Stimulated activated naive CD8-positive, alpha-beta T cell treated with anti-CD3 and anti-CD28 coated beads, Interleukin-15, Interleukin-2, amounts not matched to agents 100 ng/mL and 50 ng/mL, for 24 hours (primary cell): ENCODE measurements around the gene CSTF3.

ENCODE experiments used
- H3K27ac Mint-ChIP-seq: one replicate; pipeline ENCODE4 v1.8.0; 2021; ENCODE audit warnings: mild to moderate bottlenecking, mixed read lengths
- H3K27me3 Mint-ChIP-seq: one replicate; pipeline ENCODE4 v1.8.0; 2021; ENCODE audit warnings: mixed read lengths
- H3K36me3 Mint-ChIP-seq: one replicate; pipeline ENCODE4 v1.8.0; 2021; ENCODE audit warnings: low read depth, mixed read lengths
- H3K4me1 Mint-ChIP-seq: one replicate; pipeline ENCODE4 v1.8.0; 2021; ENCODE audit warnings: low read depth, mixed read lengths
- H3K4me3 Mint-ChIP-seq: one replicate; pipeline ENCODE4 v1.8.0; 2021; ENCODE audit warnings: mild to moderate bottlenecking, mixed read lengths
- H3K9me3 Mint-ChIP-seq: one replicate; pipeline ENCODE4 v1.8.0; 2021; ENCODE audit warnings: mixed read lengths

The CSTF3 gene

GRCh38 chr11:33161120-33162005 lies at the start of gene CSTF3:
Gene CSTF3 (minus strand): TSS chr11:33161480. CDS start chr11:33161325, 155 bp downstream.
- Mint-ChIP-seq H3K4me3 (peak within 1 kb of the TSS; percentile 98), H3K4me1 (peaks cover 50% of the 10 kb centered on the region), H3K9me3 (no peaks in the 10 kb centered on the region), H3K27ac (peak within 1 kb of the TSS; percentile 98), H3K27me3 (no peaks in the 10 kb centered on the region), H3K36me3 (peaks cover 43% of the 10 kb centered on the region)

- no peaks in the 10 kb centered on the region for H3K9me3 Mint-ChIP-seq
- no peak overlapping the region for H3K27ac Mint-ChIP-seq
- H3K4me3 Mint-ChIP-seq, result no peak overlapping the region
Measured at GRCh38 chr11:33208150-33208549, 46.9 kb upstream of the CSTF3 start.

GRCh38 chr11:33207408-33207985 lies 46.2 kb upstream of the CSTF3 start:
- Mint-ChIP-seq H3K4me1 (no peaks in the 10 kb centered on the region), H3K27me3 (no peaks in the 10 kb centered on the region), H3K27ac (no peak overlapping the region), H3K9me3 (no peaks in the 10 kb centered on the region), H3K36me3 (no peaks in the 10 kb centered on the region), H3K4me3 (no peak overlapping the region)

More at GRCh38 chr11:33208150-33208549, 46.9 kb upstream of the CSTF3 start:
- Mint-ChIP-seq H3K36me3 (no peaks in the 10 kb centered on the region), H3K4me1 (no peaks in the 10 kb centered on the region), H3K27me3 (no peaks in the 10 kb centered on the region)

GRCh38 chr11:33197915-33198727 lies 36.8 kb upstream of the CSTF3 start:
- no peak overlapping the region for H3K4me3 Mint-ChIP-seq
- no peak overlapping the region for H3K27ac Mint-ChIP-seq
- no peaks in the 10 kb centered on the region for H3K9me3 Mint-ChIP-seq
- H3K4me1 Mint-ChIP-seq, result no peaks in the 10 kb centered on the region
- no peaks in the 10 kb centered on the region for H3K36me3 Mint-ChIP-seq
- H3K27me3 Mint-ChIP-seq, result no peaks in the 10 kb centered on the region

GRCh38 chr11:33195462-33196173 lies 34.3 kb upstream of the CSTF3 start:
- H3K36me3 Mint-ChIP-seq, result no peaks in the 10 kb centered on the region

GRCh38 chr11:33194455-33194854 lies 33.2 kb upstream of the CSTF3 start:
- Mint-ChIP-seq H3K27me3 (no peaks in the 10 kb centered on the region), H3K27ac (no peak overlapping the region), H3K4me3 (no peak overlapping the region), H3K9me3 (no peaks in the 10 kb centered on the region), H3K36me3 (no peaks in the 10 kb centered on the region), H3K4me1 (no peaks in the 10 kb centered on the region)

More at GRCh38 chr11:33195462-33196173, 34.3 kb upstream of the CSTF3 start:
- no peaks in the 10 kb centered on the region for H3K4me1 Mint-ChIP-seq
- no peaks in the 10 kb centered on the region for H3K9me3 Mint-ChIP-seq
- H3K27ac Mint-ChIP-seq, result no peak overlapping the region
- no peak overlapping the region for H3K4me3 Mint-ChIP-seq
- no peaks in the 10 kb centered on the region for H3K27me3 Mint-ChIP-seq

- Mint-ChIP-seq H3K27me3 (no peaks in the 10 kb centered on the region), H3K27ac (no peak overlapping the region), H3K36me3 (no peaks in the 10 kb centered on the region), H3K9me3 (no peaks in the 10 kb centered on the region), H3K4me3 (no peak overlapping the region), H3K4me1 (no peaks in the 10 kb centered on the region)
Measured at GRCh38 chr11:33191467-33191866, 30.2 kb upstream of the CSTF3 start.

GRCh38 chr11:33187998-33188722 lies 26.9 kb upstream of the CSTF3 start:
- Mint-ChIP-seq H3K4me3 (no peak overlapping the region), H3K36me3 (no peaks in the 10 kb centered on the region), H3K27ac (no peak overlapping the region), H3K9me3 (no peaks in the 10 kb centered on the region), H3K27me3 (no peaks in the 10 kb centered on the region), H3K4me1 (no peaks in the 10 kb centered on the region)

GRCh38 chr11:33185756-33186155 lies 24.5 kb upstream of the CSTF3 start:
- H3K9me3 Mint-ChIP-seq, result no peaks in the 10 kb centered on the region
- H3K27me3 Mint-ChIP-seq, result no peaks in the 10 kb centered on the region
- no peak overlapping the region for H3K27ac Mint-ChIP-seq
- H3K4me3 Mint-ChIP-seq, result no peak overlapping the region
- H3K4me1 Mint-ChIP-seq, result no peaks in the 10 kb centered on the region
- H3K36me3 Mint-ChIP-seq, result no peaks in the 10 kb centered on the region

GRCh38 chr11:33182246-33182878 lies 21.1 kb upstream of the CSTF3 start:
- Mint-ChIP-seq H3K27ac (no peak overlapping the region), H3K9me3 (no peaks in the 10 kb centered on the region), H3K4me1 (peaks cover 12% of the 10 kb centered on the region), H3K36me3 (no peaks in the 10 kb centered on the region), H3K4me3 (no peak overlapping the region), H3K27me3 (no peaks in the 10 kb centered on the region)

GRCh38 chr11:33179348-33179803 lies 18.1 kb upstream of the CSTF3 start:
- Mint-ChIP-seq H3K27me3 (no peaks in the 10 kb centered on the region), H3K36me3 (no peaks in the 10 kb centered on the region), H3K4me1 (peaks cover 12% of the 10 kb centered on the region), H3K4me3 (no peak overlapping the region), H3K9me3 (no peaks in the 10 kb centered on the region), H3K27ac (no peak overlapping the region)

- H3K4me1 Mint-ChIP-seq, result peaks cover 12% of the 10 kb centered on the region
- H3K4me3 Mint-ChIP-seq, result no peak overlapping the region
- H3K27me3 Mint-ChIP-seq, result no peaks in the 10 kb centered on the region
- no peaks in the 10 kb centered on the region for H3K36me3 Mint-ChIP-seq
- no peaks in the 10 kb centered on the region for H3K9me3 Mint-ChIP-seq
- H3K27ac Mint-ChIP-seq, result no peak overlapping the region
Measured at GRCh38 chr11:33178443-33179180, 17.3 kb upstream of the CSTF3 start.

- Mint-ChIP-seq H3K27me3 (no peaks in the 10 kb centered on the region), H3K27ac (no peak overlapping the region), H3K4me1 (peaks cover 12% of the 10 kb centered on the region), H3K9me3 (no peaks in the 10 kb centered on the region), H3K4me3 (no peak overlapping the region), H3K36me3 (no peaks in the 10 kb centered on the region)
Measured at GRCh38 chr11:33177676-33178336, 16.5 kb upstream of the CSTF3 start.
